ENCODE data around the gene ADAMTS12.

Gene ADAMTS12

DNA sequence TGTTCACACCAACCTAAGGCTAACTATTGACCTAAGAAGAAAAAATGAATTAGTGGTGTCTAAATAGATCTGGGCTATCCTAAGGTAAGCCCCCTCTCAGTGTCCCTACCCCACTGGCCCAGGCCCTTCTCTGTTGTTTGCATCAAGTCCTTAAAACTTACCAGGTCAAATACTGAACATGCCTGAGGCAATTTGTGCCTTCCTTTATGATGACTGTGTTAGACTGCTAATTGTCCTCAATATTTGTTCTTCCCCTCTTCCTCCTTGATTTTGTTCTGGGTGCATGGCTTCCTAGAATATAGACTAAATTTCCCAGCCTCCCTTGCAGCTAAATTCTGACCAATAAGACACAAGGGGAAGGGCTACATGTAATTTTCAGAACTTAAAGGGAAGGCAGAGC is 199.9 kb downstream of the ADAMTS12 start:
- TF ChIP-seq FOXP2 (optimal IDR thresholded peaks at IDR 0.05; ENCODE audit: borderline replicate concordance, extremely low read depth, extremely low read length, insufficient read depth), result no peak

DNA sequence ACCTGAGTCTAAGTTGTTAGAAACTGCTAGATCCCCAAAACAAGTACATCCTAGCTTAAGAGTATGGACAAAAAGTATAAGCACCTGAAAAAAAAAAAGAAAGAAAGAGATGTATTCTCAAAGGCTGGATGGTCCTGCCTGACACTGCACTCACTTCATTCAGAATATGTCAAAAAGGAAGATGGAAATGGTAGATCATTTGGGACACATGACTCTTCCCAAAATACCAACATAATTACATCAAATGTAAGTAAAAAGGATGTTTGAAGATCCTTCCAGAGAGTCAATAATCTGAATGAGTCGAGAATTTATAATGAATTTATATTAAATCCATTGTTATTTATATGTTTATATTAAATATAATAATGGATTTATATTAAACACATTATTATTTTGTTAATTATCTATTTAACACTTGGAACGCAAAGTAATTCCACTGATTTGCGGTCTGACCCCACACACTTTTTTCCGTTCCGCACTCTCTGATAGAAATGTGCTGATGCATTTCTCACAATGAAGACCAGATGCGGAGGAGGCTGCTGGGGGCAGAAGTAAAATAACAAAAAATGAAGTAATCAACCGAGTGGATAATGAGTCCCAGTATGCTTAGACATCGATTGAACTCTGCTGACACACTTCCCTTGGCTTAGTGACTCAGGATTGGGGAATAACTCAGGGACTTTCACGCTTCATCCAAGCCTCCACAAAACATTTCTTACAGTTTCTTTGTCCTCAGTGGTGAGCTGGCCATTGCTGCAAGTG is 201.2 kb downstream of the ADAMTS12 start:
- TF ChIP-seq TAF1 (IDR thresholded peaks at IDR 0.05; ENCODE audit: borderline replicate concordance, insufficient read depth, low read length) (no peak), SIN3A (IDR thresholded peaks at IDR 0.05; ENCODE audit: borderline replicate concordance, insufficient read depth, low read length) (0 out of 2 replicates have a peak, but pooled peaks have one; percentile 37), POLR2AphosphoS5 (IDR thresholded peaks at IDR 0.05; ENCODE audit: low read depth, low read length) (0 out of 2 replicates have a peak, but pooled peaks have one; percentile 38), REST (IDR thresholded peaks at IDR 0.05; ENCODE audit: insufficient read depth in 1 of 2, low read depth in 2 of 2, low read length in 2 of 2) (peak in 1 of 2 experiments; percentile 67; a peak in 2 of 4 replicates), FOXP2 (optimal IDR thresholded peaks at IDR 0.05; ENCODE audit: borderline replicate concordance, extremely low read depth, extremely low read length, insufficient read depth) (no peak)

GRCh38 chr5:33688526-33688925 is 203.3 kb downstream of the ADAMTS12 start:
- TF ChIP-seq SIN3A (IDR thresholded peaks at IDR 0.05; ENCODE audit: borderline replicate concordance, insufficient read depth, low read length) (no peak), REST (IDR thresholded peaks at IDR 0.05; ENCODE audit: insufficient read depth in 1 of 2, low read depth in 2 of 2, low read length in 2 of 2) (no peak), FOXP2 (optimal IDR thresholded peaks at IDR 0.05; ENCODE audit: borderline replicate concordance, extremely low read depth, extremely low read length, insufficient read depth) (no peak), POLR2AphosphoS5 (IDR thresholded peaks at IDR 0.05; ENCODE audit: low read depth, low read length) (no peak), TAF1 (IDR thresholded peaks at IDR 0.05; ENCODE audit: borderline replicate concordance, insufficient read depth, low read length) (no peak)

- no peak for TF ChIP-seq REST (IDR thresholded peaks at IDR 0.05; ENCODE audit: insufficient read depth in 1 of 2, low read depth in 2 of 2, low read length in 2 of 2)
- no peak for TF ChIP-seq POLR2AphosphoS5 (IDR thresholded peaks at IDR 0.05; ENCODE audit: low read depth, low read length)
- TF ChIP-seq TAF1 (IDR thresholded peaks at IDR 0.05; ENCODE audit: borderline replicate concordance, insufficient read depth, low read length), result no peak
Observed at GRCh38 chr5:33688066-33688465, 203.7 kb downstream of the ADAMTS12 start.

- TF ChIP-seq REST (IDR thresholded peaks at IDR 0.05; ENCODE audit: insufficient read depth in 1 of 2, low read depth in 2 of 2, low read length in 2 of 2), result no peak
- no peak for TF ChIP-seq FOXP2 (optimal IDR thresholded peaks at IDR 0.05; ENCODE audit: borderline replicate concordance, extremely low read depth, extremely low read length, insufficient read depth)
- TF ChIP-seq SIN3A (IDR thresholded peaks at IDR 0.05; ENCODE audit: borderline replicate concordance, insufficient read depth, low read length), result no peak
- TF ChIP-seq TAF1 (IDR thresholded peaks at IDR 0.05; ENCODE audit: borderline replicate concordance, insufficient read depth, low read length), result no peak
- TF ChIP-seq POLR2AphosphoS5 (IDR thresholded peaks at IDR 0.05; ENCODE audit: low read depth, low read length), result no peak
Observed at GRCh38 chr5:33685873-33686755, 205.7 kb downstream of the ADAMTS12 start.

Data from PFSK-1 (cell line).